ENCODE results near the gene ASB16.

DNA sequence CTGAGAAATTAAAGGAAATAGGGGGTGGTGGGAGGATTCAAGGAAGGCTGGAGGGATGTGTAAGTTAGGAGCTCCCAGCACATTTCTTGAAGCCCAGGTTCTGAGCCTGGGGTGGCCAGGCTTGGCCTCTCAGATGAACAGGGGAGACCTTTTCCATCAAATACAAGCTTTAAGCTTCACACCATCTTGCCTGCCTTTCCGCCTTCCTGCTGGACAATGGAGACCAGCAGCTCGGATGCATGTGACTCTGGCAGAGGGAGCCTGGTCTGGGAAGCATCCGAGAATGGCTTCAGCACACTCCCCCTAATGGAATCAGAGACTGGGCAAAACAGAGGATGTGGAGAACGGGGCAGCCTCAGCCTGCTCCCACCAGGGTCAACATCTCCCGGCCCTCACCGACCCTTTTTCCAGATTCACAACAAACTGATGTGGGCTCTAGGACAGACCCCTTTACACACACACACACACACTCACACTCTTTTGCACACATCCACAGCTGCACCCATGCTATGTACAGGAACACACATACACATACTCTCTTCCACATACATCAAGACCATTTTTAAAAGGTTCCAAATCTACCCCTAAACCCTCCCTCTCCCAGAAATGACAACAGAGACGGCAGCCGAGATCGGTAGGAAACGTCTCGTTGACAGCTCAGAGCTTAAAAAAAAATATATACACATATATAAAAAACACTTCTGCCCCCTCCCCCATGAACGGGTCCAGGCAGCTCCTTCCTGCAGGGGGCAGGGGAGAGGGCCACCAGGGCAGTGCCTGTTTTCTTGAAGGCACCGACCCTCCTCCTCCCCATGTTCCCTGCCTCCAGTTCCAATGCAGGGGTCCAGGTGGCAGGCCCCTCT, 35.7 kb downstream of the ASB16 start:
- no peak for TF ChIP-seq POLR2A (IDR thresholded peaks at IDR 0.05)
- TF ChIP-seq POLR2AphosphoS5 (IDR thresholded peaks at IDR 0.05) = no peak

Measured in spleen (tissue), 3 donors.